Measurements from ENCODE around the gene ARHGAP6.

- TF ChIP-seq CTCF (IDR thresholded peaks at IDR 0.05) (no peak), POLR2A (IDR thresholded peaks at IDR 0.05) (no peak)
Measured at GRCh38 chrX:11285651-11286050, 380.1 kb downstream of the ARHGAP6 start.

Measured in lower leg skin (tissue), 3 donors.